ENCODE measurements around the gene PRMT3. TPM values are rescaled to one million over a fixed set of nuclear protein-coding genes. Genes with fewer than 3 reads are reported as not detected.
A peak's percentile ranks its signal among the peaks of the same experiment; 100 is the strongest.
"Not testable (repeated sequence)": the region's sequence is repeated elsewhere in the genome, so short reads cannot be mapped to it uniquely, and the experiment has no call there.

The PRMT3 gene
- total RNA-seq, 1 donor from 2014 or later = 13.7 TPM

DNA sequence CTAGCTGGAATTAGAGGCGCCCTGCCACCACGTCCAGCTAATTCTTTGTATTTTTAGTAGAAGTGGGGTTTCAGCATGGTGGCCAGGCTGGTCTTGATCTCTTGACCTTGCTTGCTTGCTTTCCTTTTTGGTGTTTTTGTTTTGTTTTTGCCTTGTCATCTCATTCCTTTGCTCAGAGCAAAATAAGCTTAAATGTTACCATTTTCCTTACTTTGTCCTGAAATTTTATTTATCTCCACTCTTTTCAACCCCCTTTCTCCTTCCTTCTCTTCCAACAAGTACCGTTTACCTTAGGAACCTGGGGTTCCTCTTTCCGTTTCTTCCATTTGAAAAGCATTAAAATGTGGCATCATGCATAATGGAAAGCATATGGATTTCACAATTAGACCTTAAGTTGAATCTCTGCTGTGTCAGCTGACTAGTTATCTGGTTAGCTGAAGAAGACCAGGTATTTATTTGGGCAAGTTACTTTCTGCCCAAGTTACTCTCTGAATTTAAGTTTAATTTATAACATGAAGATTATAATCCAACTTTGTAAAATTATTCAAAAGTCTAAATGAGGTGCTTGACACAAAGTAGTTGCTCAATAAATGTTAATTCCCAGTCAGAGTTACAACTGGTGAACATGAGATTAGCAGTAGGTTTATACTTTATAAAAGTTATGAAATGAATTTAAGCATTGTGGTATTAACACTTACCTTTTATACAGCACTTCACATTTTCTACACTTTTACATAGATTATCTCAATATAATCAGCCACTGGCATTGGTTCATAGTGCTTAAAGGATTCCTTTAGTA is 69.7 kb downstream of the PRMT3 start:
- no peak for DNase-seq (ENCODE audit: low spot score)

- no peak for DNase-seq (ENCODE audit: low spot score)
These were observed 70.6 kb downstream of the PRMT3 start for GRCh38 chr11:20457934-20458680.

GRCh38 chr11:20458905-20459632 is 71.6 kb downstream of the PRMT3 start:
- DNase-seq (ENCODE audit: low spot score) = no peak

- no peak for DNase-seq (ENCODE audit: low spot score)
These were observed 72.3 kb downstream of the PRMT3 start for GRCh38 chr11:20459865-20460264.

DNA sequence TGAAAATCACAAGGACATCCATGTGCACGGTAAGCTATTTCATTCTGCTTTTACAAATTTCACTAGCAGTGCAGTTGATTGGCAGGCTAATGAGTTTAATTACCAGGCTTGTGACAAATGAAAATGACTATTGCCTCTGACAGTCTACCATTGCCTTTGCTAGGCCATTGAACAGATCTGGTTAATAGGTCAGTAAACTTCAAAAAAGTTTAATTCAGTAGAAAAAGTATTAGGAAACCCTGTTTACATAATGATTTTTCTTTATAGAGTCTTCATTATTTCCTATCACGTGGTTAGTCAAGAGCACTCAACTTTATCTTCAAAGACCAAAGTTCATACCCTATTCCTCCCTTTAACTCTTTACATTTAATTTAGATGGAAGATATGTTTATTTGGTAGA is 77.0 kb downstream of the PRMT3 start:
- DNase-seq (ENCODE audit: low spot score) = no peak

- peak; percentile 54 for DNase-seq (ENCODE audit: low spot score)
These were observed 80.1 kb downstream of the PRMT3 start for GRCh38 chr11:20467487-20468185.

- no peak for DNase-seq (ENCODE audit: low spot score)
These were observed 82.8 kb downstream of the PRMT3 start for GRCh38 chr11:20470348-20470747.

GRCh38 chr11:20471929-20472328 is 84.4 kb downstream of the PRMT3 start:
- not testable (repeated sequence) for DNase-seq (ENCODE audit: low spot score)

- no peak for DNase-seq (ENCODE audit: low spot score)
These were observed 86.8 kb downstream of the PRMT3 start for GRCh38 chr11:20474176-20474881.

- no peak for DNase-seq (ENCODE audit: low spot score)
These were observed 87.5 kb downstream of the PRMT3 start for GRCh38 chr11:20474882-20475517.

- no peak for DNase-seq (ENCODE audit: low spot score)
These were observed 90.0 kb downstream of the PRMT3 start for GRCh38 chr11:20477418-20478090.

- no peak for DNase-seq (ENCODE audit: low spot score)
These were observed 92.0 kb downstream of the PRMT3 start for GRCh38 chr11:20479513-20479912.

DNA sequence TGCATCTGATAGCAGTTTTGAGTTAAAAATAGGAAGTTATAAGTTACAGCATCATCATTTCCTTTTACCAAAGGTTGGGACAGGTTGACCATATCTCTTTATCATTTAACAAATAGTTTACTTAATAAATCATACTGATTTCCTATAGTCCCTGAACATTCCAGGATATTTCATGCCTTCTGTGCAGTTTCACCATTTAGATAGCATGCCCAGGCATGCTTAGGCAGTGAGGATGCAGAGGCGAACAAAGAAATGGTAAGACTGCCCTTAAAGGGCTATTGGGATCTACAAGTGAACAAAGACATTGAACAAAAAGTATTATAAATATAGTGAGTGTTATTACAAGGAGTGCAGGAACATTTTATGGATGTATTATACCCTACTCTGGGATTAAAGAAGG is 96.4 kb downstream of the PRMT3 start:
- no peak for DNase-seq (ENCODE audit: low spot score)

- not testable (repeated sequence) for DNase-seq (ENCODE audit: low spot score)
These were observed 96.9 kb downstream of the PRMT3 start for GRCh38 chr11:20484416-20484815.

- no peak for DNase-seq (ENCODE audit: low spot score)
These were observed 100.8 kb downstream of the PRMT3 start for GRCh38 chr11:20488352-20488751.

DNA sequence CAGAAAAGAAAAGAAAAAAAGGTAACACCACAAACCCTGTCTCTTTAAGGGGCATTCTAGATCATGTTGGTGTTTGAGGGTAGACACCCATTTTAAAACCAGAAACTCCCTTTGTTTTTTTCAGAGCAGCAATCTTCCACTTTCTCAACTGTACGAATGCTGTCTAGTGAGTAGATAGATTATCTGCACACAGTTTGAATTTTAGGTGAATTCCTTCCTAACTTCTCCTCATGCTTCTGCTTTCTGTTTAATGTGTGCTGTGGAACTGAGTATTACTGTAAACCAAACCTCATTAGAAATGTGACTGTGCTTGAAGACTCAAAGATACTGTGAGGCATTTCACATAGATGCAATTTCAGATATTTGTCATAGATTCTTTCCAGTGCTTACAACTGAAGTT is 102.4 kb downstream of the PRMT3 start:
- DNase-seq (ENCODE audit: low spot score) = no peak

DNA sequence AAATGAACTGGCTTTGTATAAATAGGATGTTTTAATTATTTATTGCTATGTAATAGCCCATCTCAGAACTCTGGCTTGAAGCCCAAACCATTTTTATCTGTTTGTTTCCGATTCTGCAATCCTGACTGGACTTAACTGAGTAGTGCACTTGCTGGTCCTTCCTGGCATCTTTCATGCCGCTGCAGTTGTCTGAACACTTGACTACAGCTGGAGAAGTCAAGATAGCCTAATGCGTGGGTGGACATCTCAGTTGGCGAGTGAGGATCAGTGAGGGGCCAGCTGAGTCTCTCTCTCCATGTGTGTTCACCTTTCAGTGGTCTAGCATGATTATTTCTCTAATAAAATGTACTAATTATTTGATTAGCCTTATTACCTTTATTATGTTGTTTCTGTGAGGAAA is 105.8 kb downstream of the PRMT3 start:
- DNase-seq (ENCODE audit: low spot score) = no peak

- DNase-seq (ENCODE audit: low spot score) = no peak
These were observed 109.7 kb downstream of the PRMT3 start for GRCh38 chr11:20497124-20497792.

- no peak for DNase-seq (ENCODE audit: low spot score)
These were observed 113.7 kb downstream of the PRMT3 start for GRCh38 chr11:20501252-20501651.
